H9 (cell line): ENCODE results near the gene CRYBB1. TPM values are rescaled to one million over a fixed set of nuclear protein-coding genes. Genes with fewer than 3 reads are reported as not detected.

Experiments used
- DNase-seq: peaks from one replicate; pipeline ENCODE4 v3.0.0-alpha.2; 2017
- H2AFZ ChIP-seq: one replicate; pipeline ENCODE4 v1.6.1; 2013; ENCODE audit warnings: mild to moderate bottlenecking, low read length, control low read depth, moderate library complexity
- H2AK5ac ChIP-seq: 2 replicates; pipeline ENCODE4 v1.6.1; 2013; ENCODE audit warnings: low read length, control low read depth, mixed read lengths; ENCODE audit not compliant: insufficient read length
- H2BK120ac ChIP-seq: one replicate; pipeline ENCODE4 v1.6.1; 2013; ENCODE audit warnings: low read depth, mild to moderate bottlenecking, low read length, control low read depth, inconsistent platforms; ENCODE audit not compliant: poor library complexity, severe bottlenecking
- H2BK12ac ChIP-seq: 2 replicates; pipeline ENCODE4 v1.6.1; 2013; ENCODE audit warnings: low read length, control low read depth, mixed read lengths, low read depth; ENCODE audit not compliant: insufficient read length
- H2BK15ac ChIP-seq: 2 replicates; pipeline ENCODE4 v1.6.1; 2013; ENCODE audit warnings: low read depth, low read length, control low read depth
- H2BK20ac ChIP-seq: one replicate; pipeline ENCODE4 v1.6.1; 2013; ENCODE audit warnings: low read depth, mild to moderate bottlenecking, low read length, control low read depth, inconsistent platforms; ENCODE audit not compliant: poor library complexity, severe bottlenecking
- H2BK5ac ChIP-seq: 2 replicates; pipeline ENCODE4 v1.6.1; 2013; ENCODE audit warnings: low read length, control low read depth, mixed read lengths; ENCODE audit not compliant: insufficient read length
- H3K14ac ChIP-seq: 2 replicates; pipeline ENCODE4 v1.6.1; 2013; ENCODE audit warnings: low read length, control low read depth; ENCODE audit not compliant: insufficient read depth
- H3K18ac ChIP-seq: 2 replicates; pipeline ENCODE4 v1.6.1; 2013; ENCODE audit warnings: low read depth, mild to moderate bottlenecking, mixed read lengths, low read length, control low read depth; ENCODE audit not compliant: insufficient read length
- H3K23ac ChIP-seq: 2 replicates; pipeline ENCODE4 v1.6.1; 2013; ENCODE audit warnings: low read length, control low read depth, mixed read lengths, low read depth; ENCODE audit not compliant: insufficient read length
- H3K23me2 ChIP-seq: 2 replicates; pipeline ENCODE4 v1.6.1; 2013; ENCODE audit warnings: low read depth, mild to moderate bottlenecking, mixed read lengths, low read length, control low read depth; ENCODE audit not compliant: insufficient read length, poor library complexity, severe bottlenecking
- H3K27ac ChIP-seq: 2 replicates; pipeline ENCODE4 v1.5.1; 2013; ENCODE audit warnings: low read length, control low read depth, mixed read lengths, low read depth; ENCODE audit not compliant: insufficient read length
- H3K27me3 ChIP-seq: 2 replicates; pipeline ENCODE4 v1.6.1; 2013; ENCODE audit warnings: low read length, control low read depth, inconsistent platforms; ENCODE audit not compliant: insufficient read depth
- H3K4ac ChIP-seq: 2 replicates; pipeline ENCODE4 v1.6.1; 2013; ENCODE audit warnings: low read depth, mild to moderate bottlenecking, control low read depth, inconsistent platforms, low read length, moderate library complexity
- H3K4me1 ChIP-seq: 2 replicates; pipeline ENCODE4 v1.6.1; 2013; ENCODE audit warnings: low read length, control low read depth, inconsistent platforms; ENCODE audit not compliant: insufficient read depth
- H3K4me2 ChIP-seq: 2 replicates; pipeline ENCODE4 v1.6.1; 2013; ENCODE audit warnings: low read length, control low read depth, mixed read lengths; ENCODE audit not compliant: insufficient read length, insufficient read depth
- H3K56ac ChIP-seq: 2 replicates; pipeline ENCODE4 v1.6.1; 2013; ENCODE audit warnings: low read depth, mild to moderate bottlenecking, mixed read lengths, low read length, control low read depth; ENCODE audit not compliant: insufficient read length
- H3K79me1 ChIP-seq: 2 replicates; pipeline ENCODE4 v1.6.1; 2013; ENCODE audit warnings: low read depth, mild to moderate bottlenecking, moderate library complexity, low read length, control low read depth, inconsistent platforms; ENCODE audit not compliant: insufficient read depth, poor library complexity, severe bottlenecking
- H3K79me2 ChIP-seq: 2 replicates; pipeline ENCODE4 v1.6.1; 2013; ENCODE audit warnings: low read length, control low read depth, inconsistent platforms; ENCODE audit not compliant: insufficient read depth
- H3K9ac ChIP-seq: 2 replicates; pipeline ENCODE4 v1.6.1; 2013; ENCODE audit warnings: low read length, control low read depth, mixed read lengths; ENCODE audit not compliant: insufficient read length; ENCODE audit errors: extremely low read depth
- H3K9me3 ChIP-seq: one replicate; pipeline ENCODE4 v1.6.1; 2013; ENCODE audit warnings: low read depth, low read length, inconsistent platforms; ENCODE audit not compliant: control insufficient read depth
- H3T11ph ChIP-seq: one replicate; pipeline ENCODE4 v1.6.1; 2013; ENCODE audit warnings: mild to moderate bottlenecking, low read length, control low read depth, inconsistent platforms
- H4K20me1 ChIP-seq: one replicate; pipeline ENCODE4 v1.6.1; 2013; ENCODE audit not compliant: control insufficient read depth, insufficient read length, insufficient read depth
- H4K5ac ChIP-seq: 2 replicates; pipeline ENCODE4 v1.6.1; 2013; ENCODE audit warnings: low read depth, mild to moderate bottlenecking, mixed read lengths, low read length, control low read depth; ENCODE audit not compliant: insufficient read length
- H4K8ac ChIP-seq: replicated peaks from 2 replicates; pipeline ENCODE4 v1.6.1; 2013; ENCODE audit warnings: low read length, control low read depth, mixed read lengths, low read depth; ENCODE audit not compliant: insufficient read length
- H4K91ac ChIP-seq: 2 replicates; pipeline ENCODE4 v1.6.1; 2013; ENCODE audit warnings: low read depth, mild to moderate bottlenecking, moderate library complexity, mixed read lengths, low read length, control low read depth; ENCODE audit not compliant: insufficient read length
- H3K27ac Mint-ChIP-seq, 3 experiments: 2 replicates in 2 of 3; 3 replicates in 1 of 3; pipeline ENCODE4 v1.8.0; 2020 to 2021; ENCODE audit warnings: mixed read lengths in 3 of 3, mild to moderate bottlenecking in 1 of 3, moderate library complexity in 1 of 3
- H3K27me3 Mint-ChIP-seq: 2 replicates; pipeline ENCODE4 v1.8.0; 2021; ENCODE audit warnings: low read depth, mild to moderate bottlenecking, moderate library complexity, mixed read lengths
- H3K36me3 Mint-ChIP-seq, 3 experiments: 2 replicates in 2 of 3; 3 replicates in 1 of 3; pipeline ENCODE4 v1.8.0; 2020 to 2021; ENCODE audit warnings: low read depth in 3 of 3, mixed read lengths in 3 of 3; ENCODE audit not compliant: insufficient read depth in 1 of 3
- H3K4me1 Mint-ChIP-seq, 2 experiments: 2 replicates each; pipeline ENCODE4 v1.8.0; 2020; ENCODE audit warnings: mixed read lengths in 2 of 2
- H3K4me3 Mint-ChIP-seq, 2 experiments: 2 replicates in 1 of 2; 3 replicates in 1 of 2; pipeline ENCODE4 v1.8.0; 2020 to 2021; ENCODE audit warnings: mild to moderate bottlenecking in 2 of 2, mixed read lengths in 2 of 2, moderate library complexity in 1 of 2
- H3K9me3 Mint-ChIP-seq, 2 experiments: 2 replicates in 1 of 2; 3 replicates in 1 of 2; pipeline ENCODE4 v1.8.0; 2020; ENCODE audit warnings: mild to moderate bottlenecking in 2 of 2, mixed read lengths in 2 of 2, moderate library complexity in 1 of 2
- WGBS: extraction: QIAGEN DNeasy Blood & Tissue Kit; methylation state at CpG from one replicate; pipeline ENCODE4 v1.1.7; 2013; ENCODE audit warnings: missing lambda C conversion rate, low lambda C conversion rate, mixed read lengths; ENCODE audit not compliant: insufficient read length; ENCODE audit errors: extremely low coverage; 5-methylcytosine and 5-hydroxymethylcytosine counted together
- total RNA-seq: library from RNA; stranded (reverse); gene quantifications from 2 replicates; pipeline ENCODE4 v1.2.1, GENCODE V29; 2021
- TF ChIP-seq, protein P1 (sequence below): fragments of 200-600 bp; sonication (generic); conservative IDR thresholded peaks from 3 replicates; pipeline ENCODE4 v1.8.0; 2021; ENCODE audit warnings: antibody characterized with exemption, mild to moderate bottlenecking

The CRYBB1 gene
- total RNA-seq, 1 experiment from 2014 or later = 5.4 TPM

GRCh38 chr22:26553056-26553752, 64.6 kb downstream of the CRYBB1 start:
- H3K36me3 Mint-ChIP-seq = peaks cover 4 to 7% (median 5%) of the 10 kb centered on the region in 3 experiments; a peak in 5 of 7 replicates
- Histone ChIP-seq H3K79me2 (peaks cover 36% of the 10 kb centered on the region; the same call in 1 of the 2 replicates), H3K14ac (no peak overlapping the region), H2AFZ (no peak overlapping the region), H3K9ac (no peak overlapping the region), H3K9me3 (no peaks in the 10 kb centered on the region), H2BK12ac (no peak overlapping the region), H2BK20ac (no peak overlapping the region), H4K8ac (no peak overlapping the region), H3K23me2 (no peaks in the 10 kb centered on the region), H2BK120ac (no peak overlapping the region), H2BK5ac (no peak overlapping the region), H3K4me1 (peaks cover 15% of the 10 kb centered on the region; the same call in 1 of the 2 replicates), H2BK15ac (no peak overlapping the region), H3K23ac (no peak overlapping the region), H4K5ac (no peak overlapping the region), H3K27me3 (no peaks in the 10 kb centered on the region), H3K79me1 (peaks cover 10% of the 10 kb centered on the region), H3K56ac (no peak overlapping the region), H3K27ac (no peak overlapping the region), H3T11ph (no peak overlapping the region), H3K4me2 (no peak overlapping the region), H2AK5ac (no peak overlapping the region), H4K91ac (no peak overlapping the region), H3K4ac (no peak overlapping the region), H3K18ac (peak overlapping the region; percentile 12), H4K20me1 (peaks cover 3% of the 10 kb centered on the region)
- H3K4me3 Mint-ChIP-seq = no peak overlapping the region
- peak overlapping the region; percentile 59 to 79 (median 72); a peak in 4 of 7 replicates for H3K27ac Mint-ChIP-seq
- H3K4me1 Mint-ChIP-seq = peaks cover 76 to 80% of the 10 kb centered on the region in 2 experiments
- H3K27me3 Mint-ChIP-seq = no peaks in the 10 kb centered on the region
- WGBS = no CpG with 5 or more reads among the region's 7 CpGs
- TF ChIP-seq, protein P1, sequence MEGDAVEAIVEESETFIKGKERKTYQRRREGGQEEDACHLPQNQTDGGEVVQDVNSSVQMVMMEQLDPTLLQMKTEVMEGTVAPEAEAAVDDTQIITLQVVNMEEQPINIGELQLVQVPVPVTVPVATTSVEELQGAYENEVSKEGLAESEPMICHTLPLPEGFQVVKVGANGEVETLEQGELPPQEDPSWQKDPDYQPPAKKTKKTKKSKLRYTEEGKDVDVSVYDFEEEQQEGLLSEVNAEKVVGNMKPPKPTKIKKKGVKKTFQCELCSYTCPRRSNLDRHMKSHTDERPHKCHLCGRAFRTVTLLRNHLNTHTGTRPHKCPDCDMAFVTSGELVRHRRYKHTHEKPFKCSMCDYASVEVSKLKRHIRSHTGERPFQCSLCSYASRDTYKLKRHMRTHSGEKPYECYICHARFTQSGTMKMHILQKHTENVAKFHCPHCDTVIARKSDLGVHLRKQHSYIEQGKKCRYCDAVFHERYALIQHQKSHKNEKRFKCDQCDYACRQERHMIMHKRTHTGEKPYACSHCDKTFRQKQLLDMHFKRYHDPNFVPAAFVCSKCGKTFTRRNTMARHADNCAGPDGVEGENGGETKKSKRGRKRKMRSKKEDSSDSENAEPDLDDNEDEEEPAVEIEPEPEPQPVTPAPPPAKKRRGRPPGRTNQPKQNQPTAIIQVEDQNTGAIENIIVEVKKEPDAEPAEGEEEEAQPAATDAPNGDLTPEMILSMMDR = no peak
- no peak for DNase-seq
- H3K9me3 Mint-ChIP-seq = no peaks in the 10 kb centered on the region; a peak in 1 of 5 replicates
